GM12878 (cell line): ENCODE results near the gene ERVH48-1.

Experiments
- CREM ChIP-seq: IDR thresholded peaks from 2 replicates; pipeline ENCODE4 v1.6.1; 2014; ENCODE audit warnings: antibody characterized with exemption, low read depth
- EP300 ChIP-seq, 2 experiments: fragments of 150-350 bp in 1 of 2; IDR thresholded peaks; 2 replicates each; pipeline ENCODE4 v1.6.1; 2011 to 2012; ENCODE audit warnings: low read depth in 2 of 2, low read length in 2 of 2, borderline replicate concordance in 1 of 2, improper control_type of control experiment in 1 of 2, inconsistent platforms in 1 of 2; ENCODE audit not compliant: control insufficient read depth in 1 of 2
- FOXM1 ChIP-seq: IDR thresholded peaks from 2 replicates; pipeline ENCODE4 v1.6.1; 2012; ENCODE audit warnings: low read depth, mild to moderate bottlenecking, inconsistent platforms, low read length, moderate library complexity
- KDM1A ChIP-seq: fragments of 200-600 bp; sonication (generic); IDR thresholded peaks from 2 replicates; pipeline ENCODE4 v1.6.1; 2016; ENCODE audit warnings: borderline replicate concordance
- MYC ChIP-seq: IDR thresholded peaks from 2 replicates; pipeline ENCODE4 v1.6.1; 2011; ENCODE audit warnings: mild to moderate bottlenecking, low read length, moderate library complexity, inconsistent platforms; ENCODE audit not compliant: insufficient read depth, insufficient replicate concordance, insufficient read length, severe bottlenecking
- NBN ChIP-seq: fragments of 450-650 bp; IDR thresholded peaks from 2 replicates; pipeline ENCODE4 v1.6.1; 2016
- SPI1 ChIP-seq: IDR thresholded peaks from 2 replicates; pipeline ENCODE4 v1.6.1; 2011; ENCODE audit warnings: low read depth, mild to moderate bottlenecking, low read length, moderate library complexity, borderline replicate concordance; ENCODE audit not compliant: insufficient read depth
- SUZ12 ChIP-seq: fragments of 200-600 bp; sonication (generic); IDR thresholded peaks from one replicate; pipeline ENCODE4 v1.6.1; 2018; ENCODE audit warnings: antibody characterized with exemption, mild to moderate bottlenecking; ENCODE audit not compliant: unreplicated experiment
- ZNF384 ChIP-seq: IDR thresholded peaks from 2 replicates; pipeline ENCODE4 v1.6.1; 2012; ENCODE audit warnings: low read depth, mild to moderate bottlenecking, low read length, improper control_type of control experiment, borderline replicate concordance
- TF ChIP-seq, protein P1 (sequence below), 3 experiments: IDR thresholded peaks in 2 of 3; conservative IDR thresholded peaks in 1 of 3; 2 replicates each; pipeline ENCODE4 v1.5.1; 2011; ENCODE audit warnings: low read depth in 3 of 3, low read length in 3 of 3, mild to moderate bottlenecking in 3 of 3, control low read depth in 2 of 3, moderate library complexity in 2 of 3, inconsistent platforms in 1 of 3, mixed read lengths in 1 of 3; ENCODE audit not compliant: control insufficient read depth in 2 of 3, insufficient read depth in 1 of 3; ENCODE audit errors: extremely low read depth in 1 of 3
- TF ChIP-seq, protein P2 (sequence below): IDR thresholded peaks from 2 replicates; pipeline ENCODE4 v1.6.1; 2012; ENCODE audit warnings: low read depth, low read length, improper control_type of control experiment
- TF ChIP-seq, protein P3 (sequence below): IDR thresholded peaks from 2 replicates; pipeline ENCODE4 v1.6.1; 2012; ENCODE audit warnings: mild to moderate bottlenecking, low read depth, low read length
- TF ChIP-seq, protein P4 (sequence below): fragments of 450-650 bp; IDR thresholded peaks from 2 replicates; pipeline ENCODE4 v1.6.1; 2017; ENCODE audit warnings: mild to moderate bottlenecking
- TF ChIP-seq, protein P5 (sequence below): fragments of 450-650 bp; IDR thresholded peaks from 2 replicates; pipeline ENCODE4 v1.6.1; 2018; ENCODE audit warnings: mild to moderate bottlenecking, low read depth, moderate library complexity; ENCODE audit not compliant: partially characterized antibody

DNA sequence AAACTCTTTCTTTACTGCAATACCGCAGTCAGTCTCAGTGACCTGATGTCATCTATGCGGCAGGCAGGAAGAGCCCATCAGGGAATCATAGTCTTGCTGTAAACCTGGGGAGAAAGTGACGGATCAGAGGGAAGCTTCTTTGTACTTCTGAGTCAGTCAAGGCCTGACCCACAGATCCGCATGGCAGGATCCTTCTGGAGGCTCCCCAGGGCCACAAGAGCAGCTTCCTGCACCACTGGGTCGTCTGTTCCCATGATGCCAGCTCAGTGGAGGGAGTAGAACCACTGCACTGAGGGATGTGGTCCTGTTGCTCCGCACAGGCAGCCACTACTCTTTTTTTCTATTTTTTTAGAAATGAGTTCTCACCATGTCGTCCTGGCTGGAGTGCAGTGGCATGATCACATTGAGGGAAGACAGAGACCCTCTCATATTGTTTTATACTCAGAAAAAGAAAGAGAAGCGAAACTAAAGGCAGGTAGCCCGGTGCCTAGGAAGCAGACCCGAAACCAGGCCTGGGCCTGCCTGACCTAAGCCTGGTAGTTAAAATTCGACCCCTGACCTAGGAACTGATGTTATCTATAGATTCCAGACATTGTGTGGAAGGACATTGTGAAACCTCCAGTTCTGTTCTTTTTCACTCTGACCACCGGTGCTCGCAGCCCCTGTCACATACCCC lies 6.3 kb upstream of the ERVH48-1 start:
- TF ChIP-seq, protein P1, sequence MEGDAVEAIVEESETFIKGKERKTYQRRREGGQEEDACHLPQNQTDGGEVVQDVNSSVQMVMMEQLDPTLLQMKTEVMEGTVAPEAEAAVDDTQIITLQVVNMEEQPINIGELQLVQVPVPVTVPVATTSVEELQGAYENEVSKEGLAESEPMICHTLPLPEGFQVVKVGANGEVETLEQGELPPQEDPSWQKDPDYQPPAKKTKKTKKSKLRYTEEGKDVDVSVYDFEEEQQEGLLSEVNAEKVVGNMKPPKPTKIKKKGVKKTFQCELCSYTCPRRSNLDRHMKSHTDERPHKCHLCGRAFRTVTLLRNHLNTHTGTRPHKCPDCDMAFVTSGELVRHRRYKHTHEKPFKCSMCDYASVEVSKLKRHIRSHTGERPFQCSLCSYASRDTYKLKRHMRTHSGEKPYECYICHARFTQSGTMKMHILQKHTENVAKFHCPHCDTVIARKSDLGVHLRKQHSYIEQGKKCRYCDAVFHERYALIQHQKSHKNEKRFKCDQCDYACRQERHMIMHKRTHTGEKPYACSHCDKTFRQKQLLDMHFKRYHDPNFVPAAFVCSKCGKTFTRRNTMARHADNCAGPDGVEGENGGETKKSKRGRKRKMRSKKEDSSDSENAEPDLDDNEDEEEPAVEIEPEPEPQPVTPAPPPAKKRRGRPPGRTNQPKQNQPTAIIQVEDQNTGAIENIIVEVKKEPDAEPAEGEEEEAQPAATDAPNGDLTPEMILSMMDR (IDR thresholded peaks at IDR 0.05 in 2 of 3, conservative IDR thresholded peaks at IDR 0.05 in 1 of 3; ENCODE audit: control insufficient read depth in 2 of 3, extremely low read depth in 1 of 3, insufficient read depth in 1 of 3, low read depth in 3 of 3, low read length in 3 of 3), result no peak
- TF ChIP-seq, protein P2, sequence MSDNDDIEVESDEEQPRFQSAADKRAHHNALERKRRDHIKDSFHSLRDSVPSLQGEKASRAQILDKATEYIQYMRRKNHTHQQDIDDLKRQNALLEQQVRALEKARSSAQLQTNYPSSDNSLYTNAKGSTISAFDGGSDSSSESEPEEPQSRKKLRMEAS, result no peak
- TF ChIP-seq KDM1A (no peak), FOXM1 (no peak), SPI1 (no peak), NBN (no peak), ZNF384 (no peak), MYC (no peak), CREM (no peak), SUZ12 (no peak), EP300 (IDR thresholded peaks at IDR 0.05; ENCODE audit: borderline replicate concordance in 1 of 2, control insufficient read depth in 1 of 2, low read depth in 2 of 2, low read length in 2 of 2) (no peak)
- TF ChIP-seq, protein P3, sequence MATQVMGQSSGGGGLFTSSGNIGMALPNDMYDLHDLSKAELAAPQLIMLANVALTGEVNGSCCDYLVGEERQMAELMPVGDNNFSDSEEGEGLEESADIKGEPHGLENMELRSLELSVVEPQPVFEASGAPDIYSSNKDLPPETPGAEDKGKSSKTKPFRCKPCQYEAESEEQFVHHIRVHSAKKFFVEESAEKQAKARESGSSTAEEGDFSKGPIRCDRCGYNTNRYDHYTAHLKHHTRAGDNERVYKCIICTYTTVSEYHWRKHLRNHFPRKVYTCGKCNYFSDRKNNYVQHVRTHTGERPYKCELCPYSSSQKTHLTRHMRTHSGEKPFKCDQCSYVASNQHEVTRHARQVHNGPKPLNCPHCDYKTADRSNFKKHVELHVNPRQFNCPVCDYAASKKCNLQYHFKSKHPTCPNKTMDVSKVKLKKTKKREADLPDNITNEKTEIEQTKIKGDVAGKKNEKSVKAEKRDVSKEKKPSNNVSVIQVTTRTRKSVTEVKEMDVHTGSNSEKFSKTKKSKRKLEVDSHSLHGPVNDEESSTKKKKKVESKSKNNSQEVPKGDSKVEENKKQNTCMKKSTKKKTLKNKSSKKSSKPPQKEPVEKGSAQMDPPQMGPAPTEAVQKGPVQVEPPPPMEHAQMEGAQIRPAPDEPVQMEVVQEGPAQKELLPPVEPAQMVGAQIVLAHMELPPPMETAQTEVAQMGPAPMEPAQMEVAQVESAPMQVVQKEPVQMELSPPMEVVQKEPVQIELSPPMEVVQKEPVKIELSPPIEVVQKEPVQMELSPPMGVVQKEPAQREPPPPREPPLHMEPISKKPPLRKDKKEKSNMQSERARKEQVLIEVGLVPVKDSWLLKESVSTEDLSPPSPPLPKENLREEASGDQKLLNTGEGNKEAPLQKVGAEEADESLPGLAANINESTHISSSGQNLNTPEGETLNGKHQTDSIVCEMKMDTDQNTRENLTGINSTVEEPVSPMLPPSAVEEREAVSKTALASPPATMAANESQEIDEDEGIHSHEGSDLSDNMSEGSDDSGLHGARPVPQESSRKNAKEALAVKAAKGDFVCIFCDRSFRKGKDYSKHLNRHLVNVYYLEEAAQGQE, result no peak
- TF ChIP-seq, protein P4, sequence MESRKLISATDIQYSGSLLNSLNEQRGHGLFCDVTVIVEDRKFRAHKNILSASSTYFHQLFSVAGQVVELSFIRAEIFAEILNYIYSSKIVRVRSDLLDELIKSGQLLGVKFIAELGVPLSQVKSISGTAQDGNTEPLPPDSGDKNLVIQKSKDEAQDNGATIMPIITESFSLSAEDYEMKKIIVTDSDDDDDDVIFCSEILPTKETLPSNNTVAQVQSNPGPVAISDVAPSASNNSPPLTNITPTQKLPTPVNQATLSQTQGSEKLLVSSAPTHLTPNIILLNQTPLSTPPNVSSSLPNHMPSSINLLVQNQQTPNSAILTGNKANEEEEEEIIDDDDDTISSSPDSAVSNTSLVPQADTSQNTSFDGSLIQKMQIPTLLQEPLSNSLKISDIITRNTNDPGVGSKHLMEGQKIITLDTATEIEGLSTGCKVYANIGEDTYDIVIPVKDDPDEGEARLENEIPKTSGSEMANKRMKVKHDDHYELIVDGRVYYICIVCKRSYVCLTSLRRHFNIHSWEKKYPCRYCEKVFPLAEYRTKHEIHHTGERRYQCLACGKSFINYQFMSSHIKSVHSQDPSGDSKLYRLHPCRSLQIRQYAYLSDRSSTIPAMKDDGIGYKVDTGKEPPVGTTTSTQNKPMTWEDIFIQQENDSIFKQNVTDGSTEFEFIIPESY, result no peak
- TF ChIP-seq, protein P5, sequence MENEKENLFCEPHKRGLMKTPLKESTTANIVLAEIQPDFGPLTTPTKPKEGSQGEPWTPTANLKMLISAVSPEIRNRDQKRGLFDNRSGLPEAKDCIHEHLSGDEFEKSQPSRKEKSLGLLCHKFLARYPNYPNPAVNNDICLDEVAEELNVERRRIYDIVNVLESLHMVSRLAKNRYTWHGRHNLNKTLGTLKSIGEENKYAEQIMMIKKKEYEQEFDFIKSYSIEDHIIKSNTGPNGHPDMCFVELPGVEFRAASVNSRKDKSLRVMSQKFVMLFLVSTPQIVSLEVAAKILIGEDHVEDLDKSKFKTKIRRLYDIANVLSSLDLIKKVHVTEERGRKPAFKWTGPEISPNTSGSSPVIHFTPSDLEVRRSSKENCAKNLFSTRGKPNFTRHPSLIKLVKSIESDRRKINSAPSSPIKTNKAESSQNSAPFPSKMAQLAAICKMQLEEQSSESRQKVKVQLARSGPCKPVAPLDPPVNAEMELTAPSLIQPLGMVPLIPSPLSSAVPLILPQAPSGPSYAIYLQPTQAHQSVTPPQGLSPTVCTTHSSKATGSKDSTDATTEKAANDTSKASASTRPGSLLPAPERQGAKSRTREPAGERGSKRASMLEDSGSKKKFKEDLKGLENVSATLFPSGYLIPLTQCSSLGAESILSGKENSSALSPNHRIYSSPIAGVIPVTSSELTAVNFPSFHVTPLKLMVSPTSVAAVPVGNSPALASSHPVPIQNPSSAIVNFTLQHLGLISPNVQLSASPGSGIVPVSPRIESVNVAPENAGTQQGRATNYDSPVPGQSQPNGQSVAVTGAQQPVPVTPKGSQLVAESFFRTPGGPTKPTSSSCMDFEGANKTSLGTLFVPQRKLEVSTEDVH, result no peak
